A549 treated with AZD9567 at 1 μM for 4 hours (cell line): ENCODE results near the gene RIOK2. TPM values are rescaled to one million over a fixed set of nuclear protein-coding genes. Genes with fewer than 3 reads are reported as not detected.

ENCODE experiments used
- total RNA-seq: library from RNA; stranded (reverse); fragments of 200-300 nt; extraction: Qiagen RNA extraction; gene quantifications from 5 replicates; pipeline ENCODE4 v1.2.3, GENCODE V29; 2022; ENCODE audit not compliant: insufficient read depth

Gene RIOK2
- total RNA-seq: 21.5 to 29.4 TPM (median 26.2 TPM) in 5 replicates

DNA sequence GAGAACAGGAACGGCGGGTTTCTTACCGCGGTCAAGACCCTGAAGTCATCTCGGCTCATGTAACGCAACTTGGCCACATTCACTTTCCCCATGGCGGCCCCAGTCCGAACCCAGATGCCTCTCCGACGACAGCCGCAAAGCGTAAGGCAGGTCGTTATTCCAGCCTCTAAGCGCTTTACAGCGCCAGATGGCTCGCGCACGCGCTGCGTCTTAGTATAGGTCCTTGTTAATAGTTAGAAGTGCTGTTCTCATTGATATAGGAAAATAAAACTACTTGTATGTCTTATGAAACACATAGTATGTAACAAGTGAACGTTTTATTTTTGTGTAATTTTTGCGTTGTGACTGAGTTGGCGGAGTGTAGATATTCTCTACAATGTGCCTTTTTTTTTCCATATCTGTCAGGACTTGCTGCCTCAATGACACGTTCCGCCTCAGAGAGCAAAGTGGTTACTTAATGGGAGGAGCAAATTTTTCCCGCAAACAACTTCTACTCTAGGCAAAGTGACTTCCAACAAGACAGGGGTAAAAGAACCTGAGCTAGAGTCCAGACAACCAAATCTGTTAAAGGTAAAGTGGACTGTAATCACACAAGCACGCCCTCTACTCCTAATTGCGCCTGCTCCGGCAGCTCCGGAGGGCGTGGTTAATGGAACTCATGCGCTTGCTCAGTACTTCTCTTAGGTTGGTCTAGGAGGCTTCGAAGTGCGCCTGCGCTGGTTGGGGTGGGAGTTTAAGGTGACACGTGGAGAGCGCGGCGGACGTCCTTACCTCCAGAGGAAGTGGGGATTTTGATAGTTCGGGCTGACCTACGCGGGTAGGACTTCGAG is at the start of gene RIOK2:
TSS of gene RIOK2 (minus strand) at position 148 of the 830 bp plus-strand sequence. CDS start at position 92, 56 bp downstream.

DNA sequence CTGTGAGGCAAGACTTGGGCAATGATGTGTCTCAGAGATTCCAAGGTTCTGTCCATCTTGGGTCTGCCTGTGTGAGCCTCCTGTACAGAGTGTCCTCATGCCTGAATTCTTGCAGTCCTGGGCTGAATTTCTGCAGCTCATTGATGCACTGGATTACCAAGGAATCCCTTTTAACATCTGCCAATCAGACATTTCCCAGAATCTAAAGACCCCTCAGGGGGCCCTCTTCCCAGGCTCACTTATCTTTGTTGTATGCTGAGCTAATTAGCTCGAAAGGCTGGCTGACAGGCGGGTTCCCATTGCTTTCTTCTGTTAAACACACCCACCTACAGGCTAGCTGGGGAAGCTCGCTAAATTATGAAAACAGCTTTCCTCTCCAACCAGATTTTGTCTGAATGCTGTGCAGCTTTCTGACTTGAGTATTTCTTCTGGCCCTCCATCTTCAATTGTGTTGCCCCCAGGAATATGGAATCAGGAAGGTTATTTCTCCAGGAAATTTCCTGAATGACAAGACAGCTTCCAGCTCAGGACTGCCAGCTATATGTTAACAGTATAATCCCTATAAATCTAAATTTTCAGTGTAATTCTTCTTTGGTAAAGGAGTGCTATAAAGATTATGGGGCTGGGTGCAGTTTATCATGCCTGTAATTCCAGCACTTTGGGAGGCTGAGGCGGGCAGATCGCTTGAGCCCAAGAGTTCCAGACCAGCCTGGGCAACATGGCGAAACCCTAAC is 40.4 kb downstream of the RIOK2 start, which contains the start of gene LIX1:
TSS of gene LIX1 (minus strand) at position 91 of the 734 bp plus-strand sequence. CDS start at position 56, 35 bp downstream.

Other genes starting within 250 kb of the RIOK2 start
- 5.4 to 8.1 TPM (median 7.5 TPM) in 5 replicates for gene LNPEP, start 247.2 kb downstream of the RIOK2 start, total RNA-seq
- gene LIX1, start 40.6 kb downstream of the RIOK2 start, total RNA-seq: not detected in 5 replicates